Testis (tissue), 2 donors: ENCODE measurements around the gene SSPN.

Experiments used
- CTCF ChIP-seq, 3 experiments: fragments of 450-650 bp in 2 of 3; fragments of 200-600 bp in 1 of 3; sonication (generic) in 1 of 3; IDR thresholded peaks; one replicate each; pipeline ENCODE4 v1.5.1; 2016 to 2019; ENCODE audit warnings: antibody characterized with exemption in 3 of 3, mild to moderate bottlenecking in 2 of 3, moderate library complexity in 1 of 3
- POLR2A ChIP-seq: fragments of 450-650 bp; IDR thresholded peaks from one replicate; pipeline ENCODE4 v1.6.1; 2017; ENCODE audit warnings: antibody characterized with exemption, mild to moderate bottlenecking, moderate library complexity

GRCh38 chr12:26242683-26243082 is 47.3 kb downstream of the SSPN start:
- TF ChIP-seq CTCF (IDR thresholded peaks at IDR 0.05) (no peak), POLR2A (no peak)
